ENCODE data around the gene KRT35. TPM values are rescaled to one million over a fixed set of nuclear protein-coding genes. Genes with fewer than 3 reads are reported as not detected.

Gene KRT35
- total and polyA plus RNA-seq, 2 experiments from 2014 or later: not detected

- DNase-seq (ENCODE audit: low spot score): no peak
- Histone ChIP-seq H2AFZ (no peak overlapping the region), H3K9me2 (ENCODE audit: insufficient read depth) (0 out of 2 replicates have a peak, but pooled peaks cover 7% of the 10 kb centered on the region), H3K4me1 (ENCODE audit: insufficient read depth) (no peaks in the 10 kb centered on the region), H3K4me3 (no peak overlapping the region), H3F3A (replicated peaks; ENCODE audit: low read depth) (no peaks in the 10 kb centered on the region), H3K4me2 (no peak overlapping the region), H3K27me3 (ENCODE audit: insufficient read depth) (no peaks in the 10 kb centered on the region), H3K79me2 (replicated peaks; ENCODE audit: insufficient read depth) (no peaks in the 10 kb centered on the region), H4K20me1 (replicated peaks; ENCODE audit: insufficient read depth) (no peaks in the 10 kb centered on the region), H3K27ac (ENCODE audit: low read depth) (no peak overlapping the region), H3K36me3 (ENCODE audit: insufficient read depth) (no peaks in the 10 kb centered on the region)
- no peak overlapping the region for H3K4me3 Mint-ChIP-seq
- peaks cover 5% of the 10 kb centered on the region for H3K27me3 Mint-ChIP-seq (ENCODE audit: insufficient read depth, low read depth, poor library complexity)
- peaks cover 2% of the 10 kb centered on the region; the same call in 1 of the 3 replicates for H3K9me3 Mint-ChIP-seq
- ATAC-seq: no peak
- no peaks in the 10 kb centered on the region for H3K36me3 Mint-ChIP-seq (ENCODE audit: low read depth)
- no peak overlapping the region for H3K27ac Mint-ChIP-seq
- no peaks in the 10 kb centered on the region for H3K4me1 Mint-ChIP-seq
- no peak for TF ChIP-seq ZNF114 (CRISPR knock-in tag; IDR thresholded peaks at IDR 0.05)
- no peak for TF ChIP-seq EZH2 (IDR thresholded peaks at IDR 0.05; ENCODE audit: low read depth, unreplicated experiment)
- TF ChIP-seq POLR2AphosphoS5 (IDR thresholded peaks at IDR 0.05; ENCODE audit: low read depth): no peak
- no peak for TF ChIP-seq JUNB (IDR thresholded peaks at IDR 0.05; ENCODE audit: unreplicated experiment)
- no peak for TF ChIP-seq CREB1 (CRISPR knock-in tag; IDR thresholded peaks at IDR 0.05; ENCODE audit: low read depth)
These were observed 18.2 kb downstream of the KRT35 start for GRCh38 chr17:41462705-41463104.

- Histone ChIP-seq H3K36me3 (ENCODE audit: insufficient read depth) (no peaks in the 10 kb centered on the region), H3K27ac (ENCODE audit: low read depth) (no peak overlapping the region), H3K79me2 (replicated peaks; ENCODE audit: insufficient read depth) (no peaks in the 10 kb centered on the region), H3K4me1 (ENCODE audit: insufficient read depth) (no peaks in the 10 kb centered on the region), H3K4me3 (no peak overlapping the region), H3K9me2 (ENCODE audit: insufficient read depth) (no peaks in the 10 kb centered on the region), H2AFZ (no peak overlapping the region), H3K27me3 (ENCODE audit: insufficient read depth) (no peaks in the 10 kb centered on the region), H3F3A (replicated peaks; ENCODE audit: low read depth) (no peaks in the 10 kb centered on the region), H3K4me2 (no peak overlapping the region), H4K20me1 (replicated peaks; ENCODE audit: insufficient read depth) (no peaks in the 10 kb centered on the region)
- Mint-ChIP-seq H3K27ac (no peak overlapping the region), H3K4me1 (no peaks in the 10 kb centered on the region), H3K36me3 (ENCODE audit: low read depth) (no peaks in the 10 kb centered on the region), H3K9me3 (no peaks in the 10 kb centered on the region; the same call in 2 of the 3 replicates), H3K4me3 (no peak overlapping the region), H3K27me3 (ENCODE audit: insufficient read depth, low read depth, poor library complexity) (peaks cover 1% of the 10 kb centered on the region)
- no peak for ATAC-seq
- no peak for DNase-seq (ENCODE audit: low spot score)
- TF ChIP-seq ZNF462 (CRISPR knock-in tag; IDR thresholded peaks at IDR 0.05) (no peak), REST (IDR thresholded peaks at IDR 0.05; ENCODE audit: unreplicated experiment) (no peak), EZH2phosphoT487 (IDR thresholded peaks at IDR 0.05; ENCODE audit: unreplicated experiment) (no peak), POLR2AphosphoS5 (IDR thresholded peaks at IDR 0.05; ENCODE audit: low read depth) (no peak), NANOG (IDR thresholded peaks at IDR 0.05; ENCODE audit: borderline replicate concordance) (no peak), ZNF114 (CRISPR knock-in tag; IDR thresholded peaks at IDR 0.05) (no peak), JUNB (IDR thresholded peaks at IDR 0.05; ENCODE audit: unreplicated experiment) (no peak), CREB1 (CRISPR knock-in tag; IDR thresholded peaks at IDR 0.05; ENCODE audit: low read depth) (no peak)
These were observed 23.3 kb downstream of the KRT35 start for GRCh38 chr17:41457676-41458075.

Data from GM23338 (cell line).